Measurements from ENCODE around the gene PSPC1. TPM values are rescaled to one million over a fixed set of nuclear protein-coding genes. Genes with fewer than 3 reads are reported as not detected.
"Not testable (repeated sequence)": the region's sequence is repeated elsewhere in the genome, so short reads cannot be mapped to it uniquely, and the experiment has no call there.

The PSPC1 gene
- total RNA-seq = 10 to 100 TPM; 41.6 to 53.8 (median 44.1) TPM

DNA sequence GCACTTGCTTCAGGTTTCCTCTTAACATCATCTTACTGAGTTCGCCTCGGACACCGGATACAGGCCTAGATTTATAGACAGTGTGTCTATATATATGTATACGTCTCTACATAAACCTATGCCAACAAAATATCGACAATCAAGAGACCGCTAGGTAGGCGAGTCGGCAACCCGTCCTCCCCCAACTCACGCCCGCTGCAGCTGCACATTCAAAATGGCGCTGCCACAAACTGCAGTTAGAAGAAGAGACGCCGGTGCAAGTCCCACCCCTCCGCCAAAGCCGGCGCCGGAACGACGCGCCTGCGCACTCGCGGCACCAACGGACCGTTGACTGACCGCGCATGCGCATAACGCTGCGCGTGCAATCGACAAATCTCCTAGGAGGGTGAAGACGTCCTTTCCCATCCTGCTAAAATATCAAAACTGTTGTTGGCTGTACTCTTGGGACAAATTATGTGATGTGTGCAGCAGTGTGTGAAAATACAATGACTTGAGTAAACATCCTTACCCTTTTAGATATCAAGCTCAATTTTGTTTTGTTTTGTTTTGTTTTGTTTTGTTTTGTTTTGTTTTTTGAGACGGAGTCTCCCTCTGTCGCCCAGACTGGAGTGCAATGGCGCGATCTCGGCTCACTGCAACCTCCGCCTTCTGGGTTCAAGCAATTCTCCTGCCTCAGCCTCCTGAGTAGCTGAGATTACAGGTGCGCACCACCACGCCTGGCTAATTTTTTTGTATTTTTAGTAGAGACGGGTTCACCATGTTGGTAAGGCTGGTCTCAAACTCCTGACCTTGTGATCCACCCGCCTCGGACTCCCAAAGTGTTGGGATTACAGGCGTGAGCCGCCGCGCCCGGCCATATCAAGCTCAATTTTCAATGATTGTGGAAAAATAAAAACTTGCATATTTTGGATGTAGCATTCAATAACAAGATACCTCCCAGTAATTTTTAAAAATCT, at the start of gene PSPC1:
PSPC1 (minus strand) TSS at position 219 of the 956 bp plus-strand sequence; CDS start at position 31, 188 bp downstream.
- intact Hi-C loops (cut with DNase I; ENCODE audit: low total_unique reads) = loop anchor here (1.0 kb wide), 3 partner anchors 80 to 177 kb away; partner anchors contain the start of genes MPHOSPH8 and ZMYM5
- H3K27me3 ChIP-seq; in situ Hi-C loops (cut with MboI; ENCODE audit: low sequenced_read_pairs in 4 of 4); H3K9me3 ChIP-seq; H3K4me1 ChIP-seq; H3K36me3 ChIP-seq: not testable (repeated sequence)
- ATAC-seq (peak; percentile 97), DNase-seq (peak; percentile 91 to 93)
- peak within 1 kb of the TSS; percentile 89 to 98 (median 94) for H3K27ac ChIP-seq
- peak within 1 kb of the TSS; percentile 81 to 99 (median 92) for H3K4me3 ChIP-seq
- peak; percentile 84 to 97 for TF ChIP-seq POLR2A (IDR thresholded peaks at IDR 0.05)

- TF ChIP-seq, protein P1, sequence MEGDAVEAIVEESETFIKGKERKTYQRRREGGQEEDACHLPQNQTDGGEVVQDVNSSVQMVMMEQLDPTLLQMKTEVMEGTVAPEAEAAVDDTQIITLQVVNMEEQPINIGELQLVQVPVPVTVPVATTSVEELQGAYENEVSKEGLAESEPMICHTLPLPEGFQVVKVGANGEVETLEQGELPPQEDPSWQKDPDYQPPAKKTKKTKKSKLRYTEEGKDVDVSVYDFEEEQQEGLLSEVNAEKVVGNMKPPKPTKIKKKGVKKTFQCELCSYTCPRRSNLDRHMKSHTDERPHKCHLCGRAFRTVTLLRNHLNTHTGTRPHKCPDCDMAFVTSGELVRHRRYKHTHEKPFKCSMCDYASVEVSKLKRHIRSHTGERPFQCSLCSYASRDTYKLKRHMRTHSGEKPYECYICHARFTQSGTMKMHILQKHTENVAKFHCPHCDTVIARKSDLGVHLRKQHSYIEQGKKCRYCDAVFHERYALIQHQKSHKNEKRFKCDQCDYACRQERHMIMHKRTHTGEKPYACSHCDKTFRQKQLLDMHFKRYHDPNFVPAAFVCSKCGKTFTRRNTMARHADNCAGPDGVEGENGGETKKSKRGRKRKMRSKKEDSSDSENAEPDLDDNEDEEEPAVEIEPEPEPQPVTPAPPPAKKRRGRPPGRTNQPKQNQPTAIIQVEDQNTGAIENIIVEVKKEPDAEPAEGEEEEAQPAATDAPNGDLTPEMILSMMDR (IDR thresholded peaks at IDR 0.05 in 4 of 5, conservative IDR thresholded peaks at IDR 0.05 in 1 of 5) = no peak
- TF ChIP-seq POLR2A (IDR thresholded peaks at IDR 0.05) = no peak
- Histone ChIP-seq H3K9me3 (no peaks in the 10 kb centered on the region), H3K27ac (no peak overlapping the region), H3K36me3 (peaks cover 2 to 35% of the 10 kb centered on the region in 2 donors), H3K27me3 (no peaks in the 10 kb centered on the region), H3K4me1 (no peaks in the 10 kb centered on the region), H3K4me3 (no peak overlapping the region)
- ATAC-seq (no peak), DNase-seq (peak in 1 of 2 donors; percentile 20)
- in situ Hi-C loops (cut with MboI; ENCODE audit: low sequenced_read_pairs in 4 of 4) (no loop called here), intact Hi-C loops (cut with DNase I; ENCODE audit: low total_unique reads) (no loop called here)
Measured at GRCh38 chr13:19822673-19823072, 39.9 kb upstream of the PSPC1 start.

GRCh38 chr13:19818223-19818842, 35.6 kb upstream of the PSPC1 start:
- TF ChIP-seq, protein P1 (IDR thresholded peaks at IDR 0.05 in 4 of 5, conservative IDR thresholded peaks at IDR 0.05 in 1 of 5) = peak in 2 of 5 experiments; percentile 26 to 33
- no peak for TF ChIP-seq POLR2A (IDR thresholded peaks at IDR 0.05)
- Histone ChIP-seq H3K36me3 (peaks cover 0 to 17% of the 10 kb centered on the region in 2 donors), H3K4me1 (no peaks in the 10 kb centered on the region), H3K27ac (no peak overlapping the region), H3K9me3 (no peaks in the 10 kb centered on the region), H3K27me3 (no peaks in the 10 kb centered on the region), H3K4me3 (no peak overlapping the region)
- DNase-seq = no peak
- in situ Hi-C loops (cut with MboI; ENCODE audit: low sequenced_read_pairs in 4 of 4) = no loop called here
- intact Hi-C loops (cut with DNase I; ENCODE audit: low total_unique reads) = no loop called here
- no peak for ATAC-seq

DNA sequence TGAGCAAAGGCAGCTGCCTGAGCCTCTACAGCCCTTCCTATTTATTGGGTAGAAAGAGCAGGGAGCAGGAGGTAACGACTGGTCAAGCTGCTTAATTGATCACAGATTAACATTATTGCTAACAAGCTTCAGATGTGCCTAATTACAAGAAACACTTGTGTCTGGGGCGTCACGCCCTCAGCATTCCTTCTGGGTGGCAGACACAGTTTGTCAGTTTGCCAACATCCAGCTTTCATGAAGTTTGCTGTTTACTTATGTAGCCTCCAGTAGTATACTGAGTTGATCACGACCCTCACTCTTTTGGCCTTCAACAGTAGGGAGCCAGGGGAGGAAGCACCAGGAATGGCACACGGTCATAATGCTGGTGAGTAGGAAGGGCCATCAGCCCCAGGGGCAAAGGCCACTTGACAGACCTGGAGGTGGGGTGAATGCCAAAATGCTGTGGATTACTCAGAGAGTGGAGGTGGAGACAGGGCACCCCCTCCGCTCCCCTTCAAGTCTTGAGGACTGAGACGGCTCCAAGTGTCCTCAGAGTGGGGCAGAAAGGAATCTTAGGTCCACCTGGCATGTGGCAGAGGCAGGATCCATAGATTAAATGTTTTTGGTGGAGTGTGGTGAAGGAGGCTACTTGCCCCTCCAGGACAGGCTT, 34.9 kb upstream of the PSPC1 start:
- no peaks in the 10 kb centered on the region for H3K4me1 ChIP-seq
- intact Hi-C loops (cut with DNase I; ENCODE audit: low total_unique reads) = no loop called here
- TF ChIP-seq, protein P1 (IDR thresholded peaks at IDR 0.05 in 4 of 5, conservative IDR thresholded peaks at IDR 0.05 in 1 of 5) = no peak
- TF ChIP-seq POLR2A (IDR thresholded peaks at IDR 0.05) = no peak
- in situ Hi-C loops (cut with MboI; ENCODE audit: low sequenced_read_pairs in 4 of 4) = no loop called here
- no peaks in the 10 kb centered on the region for H3K27me3 ChIP-seq
- no peak for DNase-seq
- no peak overlapping the region for H3K4me3 ChIP-seq
- H3K27ac ChIP-seq = no peak overlapping the region
- ATAC-seq = no peak
- H3K36me3 ChIP-seq = peaks cover 0 to 15% of the 10 kb centered on the region in 2 donors
- H3K9me3 ChIP-seq = no peaks in the 10 kb centered on the region

Measured in gastrocnemius medialis (tissue), 4 donors.